GM12892 (cell line): ENCODE data around the gene PASK.
A peak's percentile ranks its signal among the peaks of the same experiment; 100 is the strongest.

Experiments used
- DNase-seq: peaks from one replicate; pipeline ENCODE4 v3.0.0; 2011; ENCODE audit not compliant: insufficient read length
- FAIRE-seq: peaks from 2 replicates; lab custom pipeline; 2011; peaks lifted over from hg19 to GRCh38; lab: Jason Lieb, UNC
- POLR2A ChIP-seq: IDR thresholded peaks from 2 replicates; pipeline ENCODE4 v1.6.1; 2011; ENCODE audit warnings: low read depth, low read length, control low read depth
- POLR2AphosphoS5 ChIP-seq: IDR thresholded peaks from 2 replicates; pipeline ENCODE4 v1.6.1; 2011; ENCODE audit warnings: low read depth, low read length, control low read depth
- TAF1 ChIP-seq: IDR thresholded peaks from 2 replicates; pipeline ENCODE4 v1.6.1; 2011; ENCODE audit warnings: low read depth, mild to moderate bottlenecking, control low read depth, low read length, borderline replicate concordance

Gene PASK

GRCh38 chr2:241140445-241140840 lies 8.8 kb downstream of the PASK start:
- DNase-seq (no peak), FAIRE-seq (no peak)
- TF ChIP-seq POLR2A = no peak
- TF ChIP-seq POLR2AphosphoS5 = no peak
- no peak for TF ChIP-seq TAF1

GRCh38 chr2:241139531-241140444 lies 9.5 kb downstream of the PASK start:
- no peak for DNase-seq
- no peak for FAIRE-seq
- TF ChIP-seq TAF1 (no peak), POLR2A (no peak), POLR2AphosphoS5 (no peak)

GRCh38 chr2:241138471-241138870 lies 10.8 kb downstream of the PASK start:
- TF ChIP-seq TAF1 (no peak), POLR2AphosphoS5 (no peak), POLR2A (no peak)
- DNase-seq (no peak), FAIRE-seq (no peak)

GRCh38 chr2:241137276-241138190 lies 11.7 kb downstream of the PASK start:
- DNase-seq (no peak), FAIRE-seq (no peak)
- TF ChIP-seq TAF1 (no peak), POLR2AphosphoS5 (no peak), POLR2A (no peak)

DNA sequence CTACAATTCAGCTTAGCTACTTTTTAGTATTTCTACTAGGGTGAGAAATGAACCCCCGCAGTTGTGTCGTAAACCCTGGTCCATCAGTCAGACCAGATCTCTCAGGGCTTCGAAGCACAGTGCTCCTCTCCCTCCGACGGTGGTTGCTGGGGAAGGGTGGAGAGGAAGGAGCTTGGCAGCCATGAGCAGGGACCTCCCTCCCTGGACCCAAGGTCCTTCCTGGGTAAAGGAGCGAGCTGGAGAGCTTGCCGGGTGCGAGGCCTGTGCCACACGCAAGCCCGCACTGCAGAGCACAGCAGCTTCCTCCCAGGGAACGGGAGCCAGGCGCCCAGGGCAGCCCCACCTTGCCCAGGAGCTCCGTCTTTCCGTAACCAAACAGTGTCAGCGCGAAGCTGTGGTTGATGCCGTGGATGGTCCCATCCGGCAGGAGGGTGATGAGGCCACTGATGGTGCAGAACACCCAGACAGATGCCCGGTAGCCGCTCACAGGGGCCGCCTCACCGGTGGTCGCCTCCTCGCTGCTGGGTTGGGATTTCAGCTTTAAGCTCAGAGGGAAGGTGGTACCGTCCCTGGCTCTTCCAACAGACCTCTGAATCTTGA lies 12.5 kb downstream of the PASK start:
- TF ChIP-seq POLR2AphosphoS5 (no peak), POLR2A (no peak), TAF1 (no peak)
- DNase-seq (no peak), FAIRE-seq (no peak)

DNA sequence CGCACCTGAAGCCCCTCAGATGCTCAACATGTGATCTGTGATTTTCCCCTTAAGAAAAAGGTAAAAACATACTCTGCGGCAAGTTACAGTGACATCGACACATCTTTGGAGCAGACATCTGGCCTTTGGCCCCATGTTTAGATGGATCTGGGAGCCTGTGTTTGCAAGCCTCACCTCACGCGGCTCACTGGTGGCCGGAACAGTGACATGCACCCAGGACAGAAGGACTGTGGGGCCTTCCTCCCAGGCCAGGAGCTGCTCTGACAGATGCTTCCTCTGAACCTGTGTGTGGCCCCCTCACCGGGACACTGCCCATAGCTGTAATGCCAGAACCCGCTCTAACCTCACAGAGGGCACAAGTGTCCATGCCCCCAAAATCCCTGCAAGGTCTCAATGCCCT lies 13.1 kb downstream of the PASK start:
- TF ChIP-seq POLR2AphosphoS5 (no peak), POLR2A (no peak), TAF1 (no peak)
- no peak for DNase-seq
- no peak for FAIRE-seq

- DNase-seq = no peak
- no peak for FAIRE-seq
- TF ChIP-seq TAF1 (no peak), POLR2AphosphoS5 (no peak), POLR2A (no peak)
Measured at GRCh38 chr2:241135737-241136136, 13.5 kb downstream of the PASK start.

- FAIRE-seq (no peak), DNase-seq (no peak)
- TF ChIP-seq TAF1 (no peak), POLR2AphosphoS5 (no peak), POLR2A (no peak)
Measured at GRCh38 chr2:241134711-241135110, 14.6 kb downstream of the PASK start.

DNA sequence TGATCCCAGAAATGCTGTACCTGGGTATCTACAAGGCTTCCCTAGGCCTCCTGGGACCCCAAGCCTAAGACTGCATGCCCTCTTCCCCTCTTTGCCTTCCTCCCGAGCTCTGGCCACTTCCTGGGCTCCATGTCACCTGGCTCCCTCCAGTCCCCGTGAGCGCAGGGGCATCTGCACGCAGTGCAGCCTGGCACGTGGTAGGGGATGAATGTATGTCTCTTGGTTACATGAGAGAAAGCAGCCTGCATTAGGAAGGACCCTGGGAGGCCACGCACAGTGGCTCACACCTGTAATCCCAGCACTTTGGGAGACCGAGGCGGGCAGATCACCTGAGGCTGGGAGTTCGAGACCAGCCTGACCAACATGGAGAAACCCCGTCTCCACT lies 15.8 kb downstream of the PASK start:
- no peak for FAIRE-seq
- DNase-seq = no peak
- no peak for TF ChIP-seq TAF1
- no peak for TF ChIP-seq POLR2A
- TF ChIP-seq POLR2AphosphoS5 = no peak

DNA sequence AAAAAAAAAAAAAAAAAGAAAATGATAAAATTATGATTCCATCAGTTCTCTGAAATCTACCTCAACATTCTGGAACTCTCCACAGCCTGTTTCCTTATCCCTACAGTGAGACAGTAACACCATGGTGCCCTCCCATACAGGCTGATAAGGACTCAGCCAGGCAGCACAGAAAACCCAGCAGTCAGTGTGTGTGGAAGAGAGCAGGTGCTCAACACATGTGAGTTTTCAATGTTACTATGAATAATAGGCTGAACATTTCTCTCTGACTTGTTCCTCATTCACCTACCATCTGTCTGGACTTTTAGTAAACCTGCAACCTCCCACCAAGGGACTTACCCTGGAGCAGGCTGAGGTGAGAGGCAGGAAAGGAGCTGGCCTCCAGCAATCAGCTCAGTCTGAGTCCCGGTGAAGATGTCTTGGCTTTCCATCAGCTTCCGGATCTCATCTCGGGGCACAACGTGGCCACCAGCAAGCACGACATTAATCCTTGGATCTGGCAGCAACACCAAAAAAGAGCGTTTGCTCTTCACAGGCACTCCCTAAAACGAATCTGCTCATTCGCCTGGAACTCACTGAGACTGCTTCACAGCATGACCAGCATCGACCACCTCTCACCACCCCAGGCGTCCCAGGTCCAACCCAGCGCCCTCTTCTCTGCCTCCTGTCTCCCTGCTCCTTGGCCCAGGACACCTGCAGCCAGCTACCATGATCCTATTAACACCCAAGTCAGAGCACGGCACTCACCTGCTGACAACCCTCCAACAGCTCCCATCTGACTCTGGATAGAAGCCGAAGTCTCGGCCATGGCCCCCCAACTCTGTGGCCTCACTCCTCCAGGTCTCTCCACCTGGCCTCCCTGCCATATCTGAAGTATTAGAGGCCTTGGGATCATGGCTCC lies 16.5 kb downstream of the PASK start:
- TF ChIP-seq TAF1 (no peak), POLR2A (no peak), POLR2AphosphoS5 (no peak)
- FAIRE-seq (peak; percentile 84), DNase-seq (no peak)

GRCh38 chr2:241131531-241131930 lies 17.7 kb downstream of the PASK start:
- no peak for FAIRE-seq
- TF ChIP-seq POLR2A = no peak
- no peak for TF ChIP-seq POLR2AphosphoS5
- no peak for TF ChIP-seq TAF1

More at GRCh38 chr2:241131531-241131930, 17.7 kb downstream of the PASK start:
- no peak for DNase-seq
